AG09319 (cell line): Measurements from ENCODE around the gene NFATC2.

Experiments used
- DNase-seq: peaks from one replicate; pipeline ENCODE4 v3.0.0-alpha.2; 2010; ENCODE audit warnings: low read depth; ENCODE audit errors: extremely low read depth
- CTCF ChIP-seq: IDR thresholded peaks from 2 replicates; pipeline ENCODE4 v1.5.1; 2011; ENCODE audit warnings: low read depth, mild to moderate bottlenecking, inconsistent platforms, low read length, moderate library complexity

Gene NFATC2

GRCh38 chr20:51542571-51543421, at the start of gene NFATC2:
NFATC2 (minus strand) TSS chr20:51542719; CDS start chr20:51542499, 220 bp downstream.
- TF ChIP-seq CTCF: no peak
- no peak for DNase-seq

- DNase-seq: no peak
- TF ChIP-seq CTCF: no peak
These were observed 49.4 kb upstream of the NFATC2 start for GRCh38 chr20:51591871-51592270.

GRCh38 chr20:51588762-51589161, 46.2 kb upstream of the NFATC2 start:
- no peak for DNase-seq
- TF ChIP-seq CTCF: no peak

- no peak for TF ChIP-seq CTCF
- no peak for DNase-seq
These were observed 44.6 kb upstream of the NFATC2 start for GRCh38 chr20:51587145-51587544.

GRCh38 chr20:51586005-51586440, 43.5 kb upstream of the NFATC2 start:
- TF ChIP-seq CTCF: no peak
- DNase-seq: peak; percentile 64

- no peak for TF ChIP-seq CTCF
- no peak for DNase-seq
These were observed 42.6 kb upstream of the NFATC2 start for GRCh38 chr20:51585148-51585547.

GRCh38 chr20:51584737-51585136, 42.2 kb upstream of the NFATC2 start:
- no peak for DNase-seq

More at GRCh38 chr20:51584737-51585136, 42.2 kb upstream of the NFATC2 start:
- TF ChIP-seq CTCF: no peak
